ENCODE data around the gene SAPCD1.
"Not testable (repeated sequence)": the region's sequence is repeated elsewhere in the genome, so short reads cannot be mapped to it uniquely, and the experiment has no call there.

SAPCD1 gene

DNA sequence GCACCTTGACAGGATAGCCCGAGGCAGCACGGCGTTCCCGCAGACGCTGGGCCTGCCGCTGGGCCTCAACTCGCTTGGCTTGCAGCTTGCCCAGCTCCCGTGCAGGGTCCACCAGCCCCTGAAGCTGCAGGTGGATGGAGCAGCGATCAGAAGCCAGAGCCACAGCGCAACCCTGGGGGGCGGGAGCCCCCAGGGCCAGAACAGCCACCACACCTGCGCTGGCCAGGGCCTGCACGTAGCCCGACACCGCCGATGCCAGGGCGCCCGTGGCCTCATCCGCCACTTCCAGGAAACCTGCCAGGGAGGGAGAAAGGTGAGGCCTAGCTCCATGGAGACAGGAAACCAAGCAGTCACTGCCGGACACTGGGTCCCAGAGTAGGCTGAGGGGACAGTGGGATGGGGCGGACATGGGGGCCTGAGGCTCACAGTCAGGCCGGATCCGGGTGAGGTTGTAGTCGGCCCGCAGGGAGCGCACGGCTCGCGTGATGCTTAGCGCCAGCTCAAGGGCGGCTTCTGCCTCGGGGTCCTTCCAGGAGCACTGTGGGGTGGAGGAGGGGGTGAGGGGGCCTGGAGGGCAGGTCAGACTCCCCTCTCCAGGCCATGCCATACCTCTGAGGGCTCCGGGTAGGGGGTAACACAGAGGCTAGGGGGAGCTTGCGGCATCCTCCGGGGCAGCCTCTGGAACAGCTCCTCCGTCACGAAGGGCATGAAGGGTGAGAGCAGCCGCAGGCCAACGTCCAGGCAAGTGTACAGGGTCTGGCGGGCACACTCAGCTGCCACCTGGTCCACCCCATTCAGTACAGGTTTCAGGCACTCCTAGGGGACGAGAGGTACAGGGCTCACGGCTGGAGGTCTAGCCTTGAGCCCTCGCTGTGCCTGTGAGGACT, 16.8 kb downstream of the SAPCD1 start:
- DNase-seq (ENCODE audit: low spot score), result no peak

GRCh38 chr6:31779908-31780307, 17.5 kb downstream of the SAPCD1 start:
- DNase-seq (ENCODE audit: low spot score), result no peak

GRCh38 chr6:31780507-31781243, 18.2 kb downstream of the SAPCD1 start:
- DNase-seq (ENCODE audit: low spot score), result no peak

GRCh38 chr6:31781244-31782125, 19.0 kb downstream of the SAPCD1 start:
- DNase-seq (ENCODE audit: low spot score), result no peak

- DNase-seq (ENCODE audit: low spot score), result no peak
Observed at GRCh38 chr6:31782126-31782855, 19.8 kb downstream of the SAPCD1 start.

GRCh38 chr6:31784098-31784925, 21.9 kb downstream of the SAPCD1 start:
- no peak for DNase-seq (ENCODE audit: low spot score)

DNA sequence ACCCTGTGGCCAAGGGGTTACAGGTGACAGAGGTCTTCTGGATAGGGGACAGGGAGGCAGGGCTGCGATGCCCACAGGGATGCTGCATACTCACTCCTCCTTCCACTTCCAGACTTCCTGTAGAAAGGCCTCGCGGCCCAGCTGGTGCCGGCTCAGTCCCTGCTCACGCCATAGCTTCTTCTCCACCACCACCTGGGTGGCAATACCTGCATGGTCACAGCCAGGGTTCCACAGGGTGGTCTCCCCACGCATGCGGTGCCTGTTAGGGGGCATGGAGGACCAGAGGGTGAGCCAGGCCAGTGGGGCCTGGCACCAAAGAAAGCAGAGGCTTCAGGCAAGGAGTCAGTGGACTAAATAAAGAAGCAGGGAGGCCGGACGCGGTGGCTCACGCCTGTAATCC, 23.0 kb downstream of the SAPCD1 start:
- DNase-seq (ENCODE audit: low spot score), result no peak

- peak; percentile 85 for DNase-seq (ENCODE audit: low spot score)
Observed at GRCh38 chr6:31791324-31792089, 29.1 kb downstream of the SAPCD1 start.

DNA sequence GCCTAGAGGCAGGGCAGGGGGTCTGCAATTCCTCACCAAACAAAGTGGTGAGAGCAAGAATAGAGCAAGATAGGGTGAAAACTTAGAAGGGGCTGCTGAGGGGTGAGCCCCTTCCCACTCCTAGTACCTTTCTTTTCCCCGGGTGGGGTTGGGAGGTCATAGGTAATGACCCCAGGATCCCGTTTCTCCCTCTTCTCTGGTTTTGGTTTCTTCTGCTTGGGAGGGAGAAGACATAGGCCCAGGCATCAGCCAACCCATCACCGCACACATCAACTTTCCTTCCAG, 29.6 kb downstream of the SAPCD1 start:
- DNase-seq (ENCODE audit: low spot score), result no peak

GRCh38 chr6:31792761-31793171, 30.3 kb downstream of the SAPCD1 start:
- DNase-seq (ENCODE audit: low spot score), result no peak

GRCh38 chr6:31793927-31794245, 31.4 kb downstream of the SAPCD1 start:
- not testable (repeated sequence) for DNase-seq (ENCODE audit: low spot score)

DNA sequence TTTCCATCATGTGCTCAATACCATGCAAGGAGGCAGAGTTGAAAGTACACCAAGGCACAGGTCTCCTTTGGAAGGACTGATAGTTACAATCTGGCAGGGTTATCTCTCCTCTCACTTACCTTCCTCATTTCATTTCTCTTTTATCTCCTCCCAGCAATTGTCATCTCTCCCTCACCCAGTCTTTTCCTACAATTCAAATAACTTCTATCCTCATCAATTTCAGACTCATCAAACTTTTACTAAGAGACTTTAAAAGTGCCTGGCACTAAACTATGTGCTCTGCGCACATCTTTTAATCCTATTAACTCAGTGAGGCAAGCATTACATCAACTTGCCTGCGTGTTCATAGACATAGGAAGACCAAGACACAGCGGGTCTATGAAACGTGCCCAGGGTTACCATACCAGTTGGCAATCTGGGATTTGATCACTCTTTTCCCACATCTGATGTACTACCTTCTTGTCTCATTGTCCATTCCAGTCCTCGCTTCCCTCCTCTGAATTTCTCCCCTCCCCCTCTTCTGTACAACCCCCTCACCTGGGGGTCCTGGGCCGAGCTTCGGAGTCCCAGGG, 31.9 kb downstream of the SAPCD1 start:
- DNase-seq (ENCODE audit: low spot score), result no peak

GRCh38 chr6:31794866-31795615, 32.6 kb downstream of the SAPCD1 start:
- peak; percentile 48 for DNase-seq (ENCODE audit: low spot score)

DNA sequence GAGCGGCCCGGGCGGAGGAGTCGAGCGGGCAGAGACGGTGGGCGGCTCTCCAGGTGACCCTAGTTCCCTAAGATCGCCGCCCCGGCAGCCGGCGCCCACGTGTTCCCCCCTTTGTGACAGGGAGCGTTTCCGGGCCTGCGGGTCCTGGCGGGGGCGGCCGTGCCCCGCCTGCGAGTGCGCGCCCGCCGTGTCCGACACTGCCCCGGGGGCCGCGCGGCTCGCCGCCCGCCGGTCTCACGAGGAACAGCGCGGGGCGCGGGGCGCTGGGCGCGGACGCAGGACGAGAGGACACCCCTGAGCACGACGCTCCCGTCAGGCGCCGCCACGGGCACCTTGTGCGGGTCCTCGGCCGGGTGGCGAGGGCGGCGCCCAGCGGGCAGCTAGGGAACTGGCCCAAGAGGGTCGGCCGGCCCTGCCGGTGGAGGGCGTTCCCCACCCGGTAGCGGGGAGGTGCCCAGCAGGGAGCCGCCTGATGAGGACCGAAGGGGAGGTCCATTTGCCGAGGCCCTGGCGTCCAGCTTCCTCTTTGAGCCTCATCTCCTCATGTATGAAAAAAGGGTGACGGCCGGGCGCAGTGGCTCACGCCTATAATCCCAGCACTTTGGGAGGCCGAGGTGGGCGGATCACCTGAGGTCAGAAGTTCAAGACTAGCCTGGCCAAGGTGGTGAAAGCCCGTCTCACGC, 33.3 kb downstream of the SAPCD1 start, which contains the start of gene VARS1:
VARS1 (minus strand) TSS at position 137 of the 683 bp plus-strand sequence. CDS start 535 bp downstream, outside the sequence.
- peak; percentile 95 for DNase-seq (ENCODE audit: low spot score)

GRCh38 chr6:31796993-31797385, 34.5 kb downstream of the SAPCD1 start:
- no peak for DNase-seq (ENCODE audit: low spot score)

- no peak for DNase-seq (ENCODE audit: low spot score)
Observed at GRCh38 chr6:31797588-31797987, 35.1 kb downstream of the SAPCD1 start.

DNA sequence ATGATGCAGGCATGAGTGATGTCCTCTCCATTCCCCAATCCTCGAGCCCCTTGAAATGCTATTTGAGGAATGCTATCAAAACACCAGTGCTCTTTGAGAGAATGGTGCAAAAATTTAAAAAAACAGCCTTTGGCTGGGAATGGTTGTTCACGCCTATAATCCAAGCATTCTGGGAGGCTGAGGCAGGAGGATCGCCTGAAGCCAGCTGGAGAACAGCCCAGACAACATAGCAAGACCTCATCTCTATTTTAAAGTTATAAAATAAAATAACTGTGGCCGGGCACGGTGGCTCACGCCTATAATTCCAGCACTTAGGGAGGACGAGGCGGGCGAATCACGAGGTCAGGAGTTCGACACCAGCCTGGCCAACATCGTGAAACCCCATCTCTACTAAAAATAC, 37.3 kb downstream of the SAPCD1 start:
- DNase-seq (ENCODE audit: low spot score), result no peak

Data from HuH-7 (cell line).